GM12891 (cell line): ENCODE data around the gene NFILZ.

Experiments
- PAX5 ChIP-seq: IDR thresholded peaks from 2 replicates; pipeline ENCODE4 v1.6.1; 2011; ENCODE audit warnings: low read length, moderate library complexity, mild to moderate bottlenecking; ENCODE audit not compliant: insufficient read depth, severe bottlenecking
- POLR2A ChIP-seq: IDR thresholded peaks from 2 replicates; pipeline ENCODE4 v1.6.1; 2011; ENCODE audit warnings: low read depth, low read length, control low read depth
- POLR2AphosphoS5 ChIP-seq: IDR thresholded peaks from 2 replicates; pipeline ENCODE4 v1.6.1; 2011; ENCODE audit warnings: low read depth, low read length, control low read depth
- POU2F2 ChIP-seq: IDR thresholded peaks from 2 replicates; pipeline ENCODE4 v1.6.1; 2011; ENCODE audit warnings: low read depth, mild to moderate bottlenecking, control low read depth, low read length, moderate library complexity
- SPI1 ChIP-seq: IDR thresholded peaks from 2 replicates; pipeline ENCODE4 v1.6.1; 2011; ENCODE audit warnings: low read depth, low read length, control low read depth
- TAF1 ChIP-seq: IDR thresholded peaks from 2 replicates; pipeline ENCODE4 v1.6.1; 2011; ENCODE audit warnings: low read depth, low read length, control low read depth

- TF ChIP-seq POLR2AphosphoS5 (no peak), TAF1 (no peak), POLR2A (no peak), POU2F2 (no peak), SPI1 (no peak), PAX5 (no peak)
Measured at GRCh38 chr19:8611877-8612806, 18.3 kb upstream of the NFILZ start.
